ENCODE data around the gene VAC14.

GRCh38 chr16:70730944-70731343 is 70.0 kb downstream of the VAC14 start:
- TF ChIP-seq CEBPB (IDR thresholded peaks at IDR 0.05; ENCODE audit: low read depth) (no peak), CTCF (IDR thresholded peaks at IDR 0.05 in 2 of 3, conservative IDR thresholded peaks at IDR 0.05 in 1 of 3; ENCODE audit: borderline replicate concordance in 1 of 3, insufficient read depth in 1 of 3, low read depth in 2 of 3, low read length in 2 of 3) (no peak), EZH2 (IDR thresholded peaks at IDR 0.05) (no peak), RAD21 (IDR thresholded peaks at IDR 0.05; ENCODE audit: low read depth) (no peak)
